ENCODE data around the gene PDXDC1.
"Not testable (repeated sequence)": the region's sequence is repeated elsewhere in the genome, so short reads cannot be mapped to it uniquely, and the experiment has no call there.

The PDXDC1 gene

DNA sequence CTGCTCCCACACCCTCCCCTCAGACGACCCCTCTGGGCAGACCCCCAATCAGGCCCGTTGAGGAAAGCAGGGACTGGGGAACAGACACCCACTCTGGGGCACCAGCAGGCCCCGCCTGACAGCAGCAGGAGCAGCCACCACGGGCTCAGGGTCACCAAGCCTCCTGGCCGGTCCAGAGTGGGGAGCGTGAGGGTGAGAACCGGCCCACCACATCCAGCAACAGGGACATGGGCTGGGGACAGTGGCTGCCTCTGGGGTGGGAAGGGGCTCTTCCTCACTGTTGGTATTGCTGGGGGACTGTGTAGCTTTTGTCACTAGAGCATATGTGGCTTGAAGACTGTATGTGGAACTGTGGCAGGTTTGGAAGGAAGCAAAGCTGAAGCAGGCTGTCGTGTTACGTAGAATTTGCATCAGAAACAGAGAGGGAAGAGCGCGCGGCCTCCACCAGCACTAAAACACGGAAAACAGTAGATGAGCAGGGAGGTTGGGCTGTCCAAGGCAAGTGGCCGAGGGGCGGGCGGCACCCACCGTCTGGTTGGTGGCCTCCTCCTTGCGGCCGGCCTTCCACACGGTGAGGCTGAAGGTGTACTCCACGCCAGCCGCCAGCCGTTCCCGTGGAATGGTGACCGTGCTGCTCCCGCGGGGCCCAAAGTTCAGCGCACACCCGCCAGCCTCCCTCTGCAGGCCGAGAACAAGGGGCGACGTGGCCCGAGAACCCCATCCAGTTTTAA lies 160.1 kb downstream of the PDXDC1 start:
- not testable (repeated sequence) for DNase-seq (ENCODE audit: low spot score)

GRCh38 chr16:15135483-15136360 lies 160.9 kb downstream of the PDXDC1 start:
- not testable (repeated sequence) for DNase-seq (ENCODE audit: low spot score)

GRCh38 chr16:15137514-15137913 lies 162.7 kb downstream of the PDXDC1 start:
- not testable (repeated sequence) for DNase-seq (ENCODE audit: low spot score)

DNA sequence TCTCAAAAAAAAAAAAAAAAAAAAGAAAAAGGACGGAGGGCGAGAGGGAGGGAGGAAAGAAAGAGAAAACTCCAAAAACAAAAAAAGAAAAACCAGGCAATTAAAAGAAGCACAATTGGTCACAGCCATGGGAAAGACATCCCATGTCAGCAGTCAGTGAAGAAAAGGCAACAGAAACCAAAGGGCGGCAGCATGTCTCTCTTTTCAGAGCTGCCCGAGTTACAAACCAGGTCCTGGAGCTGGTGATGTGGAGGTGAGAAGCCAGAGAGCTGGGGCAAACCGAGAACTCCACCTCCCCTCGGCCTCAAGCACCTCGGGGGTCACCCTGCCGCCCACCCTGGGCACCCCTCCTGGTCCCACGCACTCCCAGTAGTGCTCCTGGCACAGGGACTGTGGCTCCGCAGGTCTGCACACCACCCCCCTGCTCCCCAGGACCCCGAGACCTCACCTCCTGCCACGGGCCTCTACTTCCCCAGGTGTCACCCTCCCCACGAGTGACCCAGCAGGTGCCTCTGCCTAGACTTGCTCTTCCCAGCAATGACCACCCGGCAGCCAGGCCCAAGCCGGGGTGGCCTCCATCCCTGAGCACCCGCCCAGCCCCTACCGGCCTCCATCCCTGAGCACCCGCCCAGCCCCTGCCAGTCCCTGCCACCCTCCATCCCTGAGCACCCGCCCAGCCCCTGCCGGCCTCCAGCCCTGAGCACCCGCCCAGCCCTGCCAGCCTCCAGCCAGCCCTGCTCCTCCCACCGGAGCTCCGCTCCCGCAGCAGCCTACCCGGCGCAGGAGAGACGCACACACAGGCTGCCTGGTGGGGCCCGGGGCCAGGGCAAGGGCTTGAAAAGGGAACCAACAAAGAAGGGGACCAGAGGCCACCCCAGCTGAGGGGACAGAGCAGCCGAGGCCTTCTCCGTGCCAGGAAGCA lies 165.9 kb downstream of the PDXDC1 start:
- DNase-seq (ENCODE audit: low spot score), result peak; percentile 11

- no peak for DNase-seq (ENCODE audit: low spot score)
Measured at GRCh38 chr16:15141586-15141985, 166.8 kb downstream of the PDXDC1 start.

DNA sequence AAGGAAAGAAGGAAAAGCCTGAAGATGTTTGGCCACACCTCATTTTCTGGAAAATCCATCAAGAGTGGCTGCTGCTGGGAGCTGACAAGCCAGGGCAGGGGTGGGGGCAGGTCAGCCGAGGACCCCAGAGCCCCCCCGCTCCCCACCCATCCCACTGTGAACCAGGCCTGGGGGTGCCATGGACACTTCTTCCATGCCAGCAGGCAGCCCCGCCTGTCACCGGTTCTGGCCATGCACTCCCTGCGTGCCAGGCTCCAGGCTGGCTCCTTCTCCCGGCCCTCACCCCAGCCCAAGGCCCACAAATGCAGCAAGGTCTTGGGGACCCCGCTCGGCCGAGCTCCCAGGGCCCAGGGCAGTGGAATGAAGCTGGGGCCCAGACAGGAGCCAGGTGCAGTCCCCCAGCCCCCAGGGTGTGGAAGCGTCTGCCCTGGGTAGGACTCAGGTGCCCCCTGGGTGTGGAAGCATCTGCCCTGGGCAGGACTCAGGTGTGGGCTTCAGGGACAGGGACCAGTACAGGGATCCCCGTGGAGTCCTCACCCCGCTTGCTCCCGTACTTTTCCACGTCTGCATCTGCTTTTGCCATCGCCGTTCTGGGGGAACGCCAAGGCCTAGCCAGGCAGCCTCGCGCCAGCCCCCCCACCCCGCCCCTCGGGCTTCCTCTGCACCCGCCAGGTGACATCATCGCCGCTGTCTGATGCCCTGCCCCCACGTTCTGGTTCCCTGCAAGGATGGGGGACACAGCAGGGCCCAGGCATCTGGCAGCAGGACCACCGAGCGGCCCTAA lies 167.5 kb downstream of the PDXDC1 start:
- not testable (repeated sequence) for DNase-seq (ENCODE audit: low spot score)

GRCh38 chr16:15142891-15143600 lies 168.2 kb downstream of the PDXDC1 start:
- not testable (repeated sequence) for DNase-seq (ENCODE audit: low spot score)

GRCh38 chr16:15143601-15144091 lies 168.8 kb downstream of the PDXDC1 start:
- peak; percentile 7 for DNase-seq (ENCODE audit: low spot score)

- peak; percentile 11 for DNase-seq (ENCODE audit: low spot score)
Measured at GRCh38 chr16:15144092-15144631, 169.3 kb downstream of the PDXDC1 start.

DNA sequence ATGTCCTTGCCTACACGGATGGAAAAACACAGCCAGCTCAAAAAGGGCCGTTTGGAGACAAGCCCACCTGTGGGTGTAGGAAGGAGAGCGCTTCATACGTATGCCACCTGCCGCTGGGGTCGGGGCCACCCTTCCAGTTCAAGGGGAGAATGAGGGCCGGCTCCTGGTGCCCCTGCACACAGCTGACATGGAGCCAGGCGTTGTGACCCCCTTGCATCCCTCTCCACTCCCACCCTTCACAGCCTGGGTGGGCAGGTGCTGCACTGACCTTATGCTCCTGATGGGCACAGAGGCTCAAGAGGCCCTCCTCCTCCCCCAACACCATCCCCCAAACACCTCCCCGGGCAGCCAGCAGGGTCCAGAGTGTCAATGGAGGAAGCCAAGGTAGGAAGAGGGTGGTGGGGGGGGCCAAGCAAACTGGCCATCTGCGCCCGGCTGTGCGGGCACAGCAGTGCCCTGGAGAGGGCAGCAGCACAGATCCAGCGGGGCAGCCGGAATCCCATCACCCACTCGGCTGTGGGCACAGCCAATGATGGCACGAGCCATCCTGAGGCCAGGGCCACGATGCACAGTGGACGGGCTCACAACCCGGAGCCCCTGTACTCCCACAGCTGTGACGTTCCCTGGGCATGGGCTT lies 170.1 kb downstream of the PDXDC1 start:
- DNase-seq (ENCODE audit: low spot score), result not testable (repeated sequence)

GRCh38 chr16:15145418-15146263 lies 170.8 kb downstream of the PDXDC1 start:
- not testable (repeated sequence) for DNase-seq (ENCODE audit: low spot score)

GRCh38 chr16:15146264-15146662 lies 171.4 kb downstream of the PDXDC1 start:
- DNase-seq (ENCODE audit: low spot score), result not testable (repeated sequence)

GRCh38 chr16:15148831-15149230 lies 174.0 kb downstream of the PDXDC1 start:
- DNase-seq (ENCODE audit: low spot score), result not testable (repeated sequence)

DNA sequence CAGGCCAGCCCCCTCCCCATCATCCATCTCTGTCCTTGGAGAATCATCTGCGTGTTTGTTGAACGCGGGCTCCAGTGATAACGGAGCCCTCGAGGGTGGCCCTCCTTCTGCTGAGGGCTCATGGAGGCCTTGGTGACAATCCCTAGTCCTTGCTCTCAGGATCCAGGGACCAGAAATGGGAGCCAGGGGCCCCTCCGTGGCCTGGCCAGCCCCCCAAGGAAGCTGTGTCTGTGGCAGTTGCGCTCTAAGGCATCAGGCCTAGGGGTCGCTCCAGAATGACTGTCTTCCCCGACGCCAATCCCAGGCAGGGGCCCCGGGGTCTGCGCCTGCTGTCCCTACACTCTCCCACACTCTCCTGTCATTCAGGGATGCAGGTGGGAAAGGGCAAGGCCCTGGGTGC lies 174.4 kb downstream of the PDXDC1 start:
- DNase-seq (ENCODE audit: low spot score), result not testable (repeated sequence)

DNA sequence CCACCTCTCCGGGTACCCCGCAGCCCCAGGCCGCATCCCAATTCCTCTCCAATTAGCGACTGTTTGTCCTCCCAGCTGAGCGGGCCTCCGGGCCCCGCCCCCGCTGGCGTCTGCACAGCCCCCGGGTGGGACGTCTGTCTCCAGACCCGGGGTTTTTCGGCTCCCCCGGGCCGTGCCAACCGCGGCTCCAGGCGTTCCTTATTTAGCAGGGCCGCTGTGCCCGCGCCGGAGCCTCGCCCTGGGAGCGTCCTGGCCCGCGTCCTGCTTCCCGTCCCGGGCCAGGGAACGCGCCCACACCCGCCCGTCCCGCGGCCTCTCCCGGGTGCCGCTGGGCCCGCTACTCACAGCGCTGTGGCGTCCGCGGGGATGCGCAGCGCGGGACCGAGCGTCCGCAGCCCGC lies 179.2 kb downstream of the PDXDC1 start:
- DNase-seq (ENCODE audit: low spot score), result peak; percentile 6

DNA sequence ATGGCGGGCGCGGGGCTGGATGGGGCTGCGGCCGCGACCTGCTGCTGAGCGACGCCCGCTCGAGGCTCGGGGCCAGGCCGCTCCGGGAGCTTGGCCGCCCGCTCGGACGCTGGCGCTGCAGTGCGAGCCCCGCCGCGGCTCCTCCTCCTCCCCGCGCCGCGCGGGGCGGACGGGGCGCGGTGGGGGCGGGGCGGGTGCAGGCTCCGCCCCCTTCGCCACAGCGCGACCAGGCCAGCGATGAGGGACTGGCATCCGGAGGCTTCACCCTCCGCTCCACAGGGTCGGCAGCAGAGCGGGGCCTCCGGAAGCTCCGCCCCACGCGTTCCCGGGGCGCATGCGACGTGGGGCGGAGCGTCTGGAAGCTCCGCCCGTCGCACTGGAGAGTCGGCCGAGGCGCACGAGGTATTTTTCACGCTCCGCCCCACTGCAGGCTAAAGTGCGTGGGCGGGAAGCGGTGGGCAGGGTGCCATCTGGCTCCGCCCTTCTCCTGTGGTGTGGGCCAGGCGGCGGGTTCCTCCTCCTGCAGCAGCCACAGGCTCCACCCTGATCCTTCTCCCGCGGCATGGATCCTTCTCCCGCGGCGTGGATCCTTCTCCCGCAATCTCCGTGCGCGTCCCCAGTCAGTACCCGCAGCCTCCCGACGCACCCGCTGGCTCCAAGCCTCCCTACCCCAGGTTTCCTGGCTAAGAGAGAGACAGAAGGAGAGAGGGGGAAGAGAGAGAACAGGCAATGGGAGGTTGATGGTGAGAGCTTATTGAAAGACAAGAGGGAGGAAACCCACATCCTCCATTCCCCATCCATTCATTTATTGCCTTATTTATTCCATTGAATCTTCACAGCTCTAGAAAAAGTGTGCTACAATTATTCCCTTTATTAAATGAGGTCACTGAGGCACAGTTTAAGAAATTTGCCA lies 180.1 kb downstream of the PDXDC1 start:
- DNase-seq (ENCODE audit: low spot score), result peak; percentile 86

GRCh38 chr16:15157644-15158043 lies 182.8 kb downstream of the PDXDC1 start:
- DNase-seq (ENCODE audit: low spot score), result not testable (repeated sequence)
